Uterus (tissue), 2 donors: Measurements from ENCODE around the gene CCDC178.

Experiments
- POLR2A ChIP-seq, 2 donors: fragments of 450-650 bp; IDR thresholded peaks; one replicate each; pipeline ENCODE4 v1.6.1; 2016; ENCODE audit warnings: antibody characterized with exemption in 2 of 2, mild to moderate bottlenecking in 1 of 2, moderate library complexity in 1 of 2
- TF ChIP-seq, protein P1 (sequence below), 4 experiments: fragments of 200-600 bp in 2 of 4; fragments of 450-650 bp in 2 of 4; sonication (generic) in 2 of 4; IDR thresholded peaks; one replicate each; pipeline ENCODE4 v1.5.1; 2016 to 2019; ENCODE audit warnings: antibody characterized with exemption in 4 of 4, mild to moderate bottlenecking in 2 of 4, moderate library complexity in 1 of 4

GRCh38 chr18:32910694-32911296 lies 529.7 kb downstream of the CCDC178 start:
- TF ChIP-seq POLR2A (IDR thresholded peaks at IDR 0.05): no peak
- TF ChIP-seq, protein P1, sequence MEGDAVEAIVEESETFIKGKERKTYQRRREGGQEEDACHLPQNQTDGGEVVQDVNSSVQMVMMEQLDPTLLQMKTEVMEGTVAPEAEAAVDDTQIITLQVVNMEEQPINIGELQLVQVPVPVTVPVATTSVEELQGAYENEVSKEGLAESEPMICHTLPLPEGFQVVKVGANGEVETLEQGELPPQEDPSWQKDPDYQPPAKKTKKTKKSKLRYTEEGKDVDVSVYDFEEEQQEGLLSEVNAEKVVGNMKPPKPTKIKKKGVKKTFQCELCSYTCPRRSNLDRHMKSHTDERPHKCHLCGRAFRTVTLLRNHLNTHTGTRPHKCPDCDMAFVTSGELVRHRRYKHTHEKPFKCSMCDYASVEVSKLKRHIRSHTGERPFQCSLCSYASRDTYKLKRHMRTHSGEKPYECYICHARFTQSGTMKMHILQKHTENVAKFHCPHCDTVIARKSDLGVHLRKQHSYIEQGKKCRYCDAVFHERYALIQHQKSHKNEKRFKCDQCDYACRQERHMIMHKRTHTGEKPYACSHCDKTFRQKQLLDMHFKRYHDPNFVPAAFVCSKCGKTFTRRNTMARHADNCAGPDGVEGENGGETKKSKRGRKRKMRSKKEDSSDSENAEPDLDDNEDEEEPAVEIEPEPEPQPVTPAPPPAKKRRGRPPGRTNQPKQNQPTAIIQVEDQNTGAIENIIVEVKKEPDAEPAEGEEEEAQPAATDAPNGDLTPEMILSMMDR (IDR thresholded peaks at IDR 0.05): no peak
